Glutamatergic neuron (in vitro differentiated cells): Measurements from ENCODE around the gene MTA3. TPM values are rescaled to one million over a fixed set of nuclear protein-coding genes. Genes with fewer than 3 reads are reported as not detected.

Experiments used
- DNase-seq: peaks from one replicate; pipeline ENCODE4 v3.0.0; 2022
- H3K27ac Mint-ChIP-seq: one replicate; pipeline ENCODE4 v1.8.0; 2020; ENCODE audit warnings: mild to moderate bottlenecking, mixed read lengths, inconsistent platforms; ENCODE audit not compliant: unreplicated experiment
- H3K27me3 Mint-ChIP-seq: one replicate; pipeline ENCODE4 v1.8.0; 2020; ENCODE audit warnings: mild to moderate bottlenecking, moderate library complexity, mixed read lengths, inconsistent platforms; ENCODE audit not compliant: unreplicated experiment
- H3K36me3 Mint-ChIP-seq: one replicate; pipeline ENCODE4 v1.8.0; 2020; ENCODE audit warnings: mild to moderate bottlenecking, mixed read lengths, inconsistent platforms; ENCODE audit not compliant: unreplicated experiment
- H3K4me1 Mint-ChIP-seq: one replicate; pipeline ENCODE4 v1.8.0; 2020; ENCODE audit warnings: mild to moderate bottlenecking, low read depth, mixed read lengths, inconsistent platforms; ENCODE audit not compliant: unreplicated experiment
- H3K4me3 Mint-ChIP-seq: one replicate; pipeline ENCODE4 v1.8.0; 2020; ENCODE audit warnings: mild to moderate bottlenecking, mixed read lengths, inconsistent platforms; ENCODE audit not compliant: unreplicated experiment
- H3K9me3 Mint-ChIP-seq: one replicate; pipeline ENCODE4 v1.8.0; 2020; ENCODE audit warnings: mild to moderate bottlenecking, moderate library complexity, mixed read lengths, inconsistent platforms; ENCODE audit not compliant: unreplicated experiment
- CTCF ChIP-seq: fragments of 200-600 bp; sonication (generic); IDR thresholded peaks from one replicate; pipeline ENCODE4 v1.5.0; 2021; ENCODE audit not compliant: partially characterized antibody, unreplicated experiment
- total RNA-seq: library from RNA; stranded (reverse); fragmentation: NEBNext Ultra II Directional; extraction: Animal tissue kit (Norgen Biotek cat#: 25700); gene quantifications from one replicate; pipeline ENCODE4 v1.2.1, GENCODE V29; 2021; ENCODE audit not compliant: unreplicated experiment

MTA3 gene
- total RNA-seq, 1 donor from 2014 or later: 64.1 TPM

- Mint-ChIP-seq H3K27ac (no peak overlapping the region), H3K4me3 (no peak overlapping the region), H3K27me3 (peaks cover 7% of the 10 kb centered on the region), H3K36me3 (peaks cover 3% of the 10 kb centered on the region), H3K9me3 (peaks cover 9% of the 10 kb centered on the region), H3K4me1 (peaks cover 4% of the 10 kb centered on the region)
- TF ChIP-seq CTCF: no peak
- DNase-seq: no peak
These were observed 232.1 kb downstream of the MTA3 start for GRCh38 chr2:42800461-42800962.

GRCh38 chr2:42800981-42801380 is 232.5 kb downstream of the MTA3 start:
- peaks cover 3% of the 10 kb centered on the region for H3K36me3 Mint-ChIP-seq
- H3K4me1 Mint-ChIP-seq: no peaks in the 10 kb centered on the region
- DNase-seq: no peak
- peaks cover 5% of the 10 kb centered on the region for H3K9me3 Mint-ChIP-seq
- no peak overlapping the region for H3K27ac Mint-ChIP-seq
- no peak overlapping the region for H3K4me3 Mint-ChIP-seq
- TF ChIP-seq CTCF: no peak
- H3K27me3 Mint-ChIP-seq: peaks cover 3% of the 10 kb centered on the region

- peaks cover 4% of the 10 kb centered on the region for H3K9me3 Mint-ChIP-seq
- H3K4me1 Mint-ChIP-seq: no peaks in the 10 kb centered on the region
- no peak for DNase-seq
- H3K36me3 Mint-ChIP-seq: peaks cover 3% of the 10 kb centered on the region
- H3K27me3 Mint-ChIP-seq: peaks cover 3% of the 10 kb centered on the region
- no peak for TF ChIP-seq CTCF
- H3K4me3 Mint-ChIP-seq: no peak overlapping the region
- no peak overlapping the region for H3K27ac Mint-ChIP-seq
These were observed 232.9 kb downstream of the MTA3 start for GRCh38 chr2:42801381-42801780.

- peaks cover 4% of the 10 kb centered on the region for H3K9me3 Mint-ChIP-seq
- TF ChIP-seq CTCF: no peak
These were observed 233.7 kb downstream of the MTA3 start for GRCh38 chr2:42802150-42802549.

GRCh38 chr2:42804338-42804737 is 235.9 kb downstream of the MTA3 start:
- Mint-ChIP-seq H3K36me3 (peaks cover 3% of the 10 kb centered on the region), H3K27ac (no peak overlapping the region), H3K4me3 (no peak overlapping the region), H3K9me3 (peaks cover 8% of the 10 kb centered on the region), H3K27me3 (peaks cover 5% of the 10 kb centered on the region), H3K4me1 (peaks cover 10% of the 10 kb centered on the region)
- TF ChIP-seq CTCF: no peak
- no peak for DNase-seq

More at GRCh38 chr2:42802150-42802549, 233.7 kb downstream of the MTA3 start:
- H3K4me3 Mint-ChIP-seq: no peak overlapping the region
- no peak for DNase-seq
- H3K27me3 Mint-ChIP-seq: peaks cover 3% of the 10 kb centered on the region
- no peak overlapping the region for H3K27ac Mint-ChIP-seq
- H3K36me3 Mint-ChIP-seq: peaks cover 3% of the 10 kb centered on the region
- H3K4me1 Mint-ChIP-seq: no peaks in the 10 kb centered on the region
